GM21528 (cell line): ENCODE measurements around the gene NBEA.
"Not testable (repeated sequence)": the region's sequence is repeated elsewhere in the genome, so short reads cannot be mapped to it uniquely, and the experiment has no call there.

Source experiments
- ATAC-seq: cut with Tn5 transposase; IDR thresholded peaks from one replicate; pipeline ENCODE4 v1.9.1; 2021; ENCODE audit warnings: mild to moderate bottlenecking, moderate library complexity; ENCODE audit not compliant: unreplicated experiment, low FRiP score

NBEA gene

GRCh38 chr13:35603593-35604285, 661.7 kb downstream of the NBEA start:
- no peak for ATAC-seq

- ATAC-seq, result no peak
These were observed 672.6 kb downstream of the NBEA start for GRCh38 chr13:35614666-35615065.

GRCh38 chr13:35617420-35617819, 675.4 kb downstream of the NBEA start:
- no peak for ATAC-seq

- no peak for ATAC-seq
These were observed 676.6 kb downstream of the NBEA start for GRCh38 chr13:35618565-35619083.

- ATAC-seq, result no peak
These were observed 679.9 kb downstream of the NBEA start for GRCh38 chr13:35621989-35622388.

- ATAC-seq, result no peak
These were observed 687.0 kb downstream of the NBEA start for GRCh38 chr13:35629026-35629425.

GRCh38 chr13:35630551-35631275, 688.6 kb downstream of the NBEA start:
- peak; percentile 92 for ATAC-seq

- no peak for ATAC-seq
These were observed 689.6 kb downstream of the NBEA start for GRCh38 chr13:35631666-35632065.

- no peak for ATAC-seq
These were observed 701.6 kb downstream of the NBEA start for GRCh38 chr13:35643625-35644024.

GRCh38 chr13:35646056-35646774, 704.1 kb downstream of the NBEA start:
- no peak for ATAC-seq

- no peak for ATAC-seq
These were observed 706.1 kb downstream of the NBEA start for GRCh38 chr13:35648201-35648600.

- no peak for ATAC-seq
These were observed 707.1 kb downstream of the NBEA start for GRCh38 chr13:35649162-35649561.

GRCh38 chr13:35659796-35660195, 717.7 kb downstream of the NBEA start:
- ATAC-seq, result no peak

GRCh38 chr13:35664747-35665146, 722.7 kb downstream of the NBEA start:
- no peak for ATAC-seq

GRCh38 chr13:35669321-35669720, 727.3 kb downstream of the NBEA start:
- ATAC-seq, result no peak

- ATAC-seq, result no peak
These were observed 730.5 kb downstream of the NBEA start for GRCh38 chr13:35672611-35673010.

- ATAC-seq, result no peak
These were observed 733.6 kb downstream of the NBEA start for GRCh38 chr13:35675651-35676050.

GRCh38 chr13:35677863-35678262, 735.8 kb downstream of the NBEA start:
- not testable (repeated sequence) for ATAC-seq

- no peak for ATAC-seq
These were observed 739.6 kb downstream of the NBEA start for GRCh38 chr13:35681685-35682084.

- no peak for ATAC-seq
These were observed 742.4 kb downstream of the NBEA start for GRCh38 chr13:35684432-35684831.

GRCh38 chr13:35687336-35687735, 745.3 kb downstream of the NBEA start:
- ATAC-seq, result no peak
